DMS79 treated with DMSO at 0.1 percent for 48 hours (cell line): ENCODE results near the gene GNAQ.
"Not testable (repeated sequence)": the region's sequence is repeated elsewhere in the genome, so short reads cannot be mapped to it uniquely, and the experiment has no call there.

ENCODE experiments used
- DNase-seq: peaks from one replicate; lab custom pipeline; 2025; lab: John Stamatoyannopoulos, UW

Gene GNAQ

DNA sequence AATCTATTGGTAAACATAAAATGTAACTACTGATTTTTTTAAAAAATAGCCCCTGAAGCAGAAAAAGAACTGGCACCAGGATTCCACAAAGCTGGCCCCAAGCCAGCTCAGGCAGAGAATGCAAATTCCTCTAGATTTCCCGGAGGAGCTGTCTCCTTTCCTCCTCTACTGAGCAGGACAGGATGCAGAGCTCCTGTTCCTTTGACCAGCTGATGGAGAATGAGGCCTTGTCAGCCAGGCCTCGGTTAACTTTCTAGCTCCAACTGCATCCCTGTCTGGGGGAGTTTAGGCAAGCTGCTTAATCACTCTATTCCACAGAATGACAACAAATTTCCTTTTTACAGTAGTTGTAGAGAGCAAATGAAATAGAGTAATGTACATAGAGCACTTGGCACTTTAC, 155.5 kb downstream of the GNAQ start:
- no peak for DNase-seq

DNA sequence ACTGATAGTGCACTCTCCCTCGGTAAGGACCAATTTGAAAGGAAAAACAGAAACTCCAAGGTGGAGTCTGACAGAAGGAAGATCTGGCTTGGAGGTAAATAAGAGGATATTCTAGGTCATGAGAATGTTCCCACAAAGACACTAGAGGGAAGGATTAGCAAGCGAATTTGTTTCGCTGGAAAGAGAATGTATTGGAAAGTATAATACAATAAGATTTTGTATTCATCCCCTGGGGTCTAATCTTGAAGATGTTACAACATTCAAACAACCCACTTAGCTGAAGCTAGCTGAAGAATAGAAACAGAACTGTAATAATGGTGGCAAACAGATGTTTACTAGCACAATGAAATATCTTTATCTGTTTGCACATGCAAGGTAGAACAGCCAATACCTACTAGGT, 158.7 kb downstream of the GNAQ start:
- no peak for DNase-seq

DNA sequence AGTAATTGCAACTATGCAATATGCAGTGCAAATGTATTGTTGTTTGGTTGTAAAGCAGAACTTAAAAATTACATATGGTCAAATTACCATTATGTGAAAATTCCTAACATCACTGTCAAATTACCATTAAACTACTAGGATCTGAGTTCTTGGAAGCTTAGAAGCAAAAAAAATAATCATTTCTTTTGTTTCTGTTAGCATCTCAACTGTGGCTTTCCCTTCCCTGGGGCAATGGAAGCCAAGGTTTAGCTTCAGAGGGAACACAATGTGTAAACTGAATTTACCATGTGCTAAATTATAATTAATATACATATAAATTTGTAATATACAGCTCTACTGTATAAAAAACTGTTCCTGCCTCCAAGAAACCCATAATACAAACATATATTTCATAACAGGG, 159.4 kb downstream of the GNAQ start:
- no peak for DNase-seq

DNA sequence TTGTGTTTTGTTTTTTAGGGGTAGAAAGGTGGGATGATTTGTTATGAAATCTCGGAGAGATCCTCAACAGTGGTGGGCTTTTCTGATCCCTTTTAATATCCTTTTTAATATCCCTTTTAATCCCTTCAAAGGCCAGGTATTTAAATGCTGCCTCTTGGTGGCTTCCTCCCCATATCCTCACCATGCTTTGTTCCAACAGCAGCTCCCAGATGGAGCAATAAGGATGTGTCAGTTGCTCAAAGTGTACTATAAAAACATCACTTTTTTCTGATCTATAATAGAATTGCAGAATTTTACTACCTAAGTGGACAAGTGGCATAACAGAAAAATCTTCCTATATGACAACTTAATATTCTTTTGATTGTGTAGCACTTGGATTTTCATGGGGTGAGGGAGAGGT, 160.1 kb downstream of the GNAQ start:
- DNase-seq, result no peak

DNA sequence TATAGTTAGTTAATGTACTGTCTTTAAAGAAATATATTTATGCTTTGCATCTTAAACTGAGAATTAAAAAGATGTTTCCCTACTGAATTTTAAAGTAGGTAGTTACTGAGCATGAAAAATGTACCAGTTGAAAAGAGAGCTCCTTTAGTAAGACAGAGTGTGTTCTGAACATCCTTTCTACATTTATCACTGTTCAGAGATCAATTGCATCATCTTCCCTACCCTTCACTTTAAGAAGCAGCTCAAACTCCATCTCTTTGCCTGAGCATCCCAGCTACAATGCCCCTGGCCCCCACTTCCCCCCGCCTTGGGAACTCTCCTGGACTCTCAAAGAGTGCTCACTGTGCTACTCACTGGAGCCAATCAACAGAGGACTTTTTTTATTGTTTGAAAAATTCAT, 164.7 kb downstream of the GNAQ start:
- no peak for DNase-seq

DNA sequence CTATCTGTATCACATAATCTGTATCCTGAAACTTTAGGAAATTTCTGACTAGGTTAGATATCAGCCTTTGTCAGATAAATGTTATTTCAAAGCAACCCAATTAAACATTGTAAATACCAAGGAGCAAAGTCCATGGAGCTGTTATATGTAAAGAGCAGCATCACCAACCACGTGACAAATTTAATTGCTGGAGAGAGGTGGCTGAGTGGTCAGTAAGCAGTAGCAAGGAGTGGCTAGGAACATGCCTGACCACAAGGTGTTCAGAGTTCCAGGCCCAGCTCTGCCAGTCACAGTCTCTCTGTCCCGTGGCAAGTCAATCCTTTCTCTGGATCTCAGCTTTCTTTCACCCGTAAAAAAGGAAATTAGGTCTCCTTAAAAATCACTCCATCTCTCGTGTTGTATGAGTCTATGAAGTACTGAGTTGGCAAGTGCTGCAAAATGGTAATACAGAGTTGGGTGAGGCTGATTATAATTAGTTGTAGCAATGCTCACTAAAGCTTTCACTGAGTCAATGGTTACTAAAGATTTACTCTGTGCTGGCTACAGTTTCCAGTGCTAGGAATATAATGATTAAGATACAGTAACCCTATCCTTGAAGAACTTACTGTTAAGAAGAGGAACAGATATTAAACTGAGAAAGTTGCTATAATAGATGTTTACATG, 166.1 kb downstream of the GNAQ start:
- no peak for DNase-seq

DNA sequence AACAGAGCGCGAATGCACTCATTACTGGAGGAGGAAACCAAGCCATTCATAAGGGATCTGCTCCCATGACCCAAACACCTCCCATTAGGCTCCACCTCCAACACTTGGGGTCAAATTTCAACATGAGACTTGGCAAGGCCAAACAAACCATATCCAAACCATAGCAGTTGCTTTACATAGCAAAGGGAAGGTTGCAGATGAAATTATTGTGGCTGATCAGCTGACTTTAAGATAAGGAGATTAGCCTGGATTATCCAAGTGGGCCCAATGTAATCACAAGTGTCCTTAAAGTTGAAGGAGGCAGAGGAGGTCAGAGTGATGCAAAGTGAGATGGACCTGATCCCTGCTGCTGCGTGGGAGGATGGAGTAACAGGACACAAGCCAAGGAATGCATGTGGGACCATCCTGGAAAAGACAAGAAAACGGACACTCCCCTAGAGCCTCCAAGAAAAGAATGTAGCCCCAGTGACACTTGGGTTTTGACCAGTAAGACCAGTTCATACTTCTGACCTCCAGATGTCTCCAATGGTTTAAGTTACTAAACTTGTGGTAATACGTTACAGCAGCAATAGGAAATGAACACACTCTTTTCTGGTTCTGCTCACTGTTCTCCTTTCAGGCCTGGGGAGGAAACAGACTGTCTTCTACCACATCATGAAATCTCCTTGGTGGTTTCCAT, 167.3 kb downstream of the GNAQ start:
- DNase-seq, result no peak

DNA sequence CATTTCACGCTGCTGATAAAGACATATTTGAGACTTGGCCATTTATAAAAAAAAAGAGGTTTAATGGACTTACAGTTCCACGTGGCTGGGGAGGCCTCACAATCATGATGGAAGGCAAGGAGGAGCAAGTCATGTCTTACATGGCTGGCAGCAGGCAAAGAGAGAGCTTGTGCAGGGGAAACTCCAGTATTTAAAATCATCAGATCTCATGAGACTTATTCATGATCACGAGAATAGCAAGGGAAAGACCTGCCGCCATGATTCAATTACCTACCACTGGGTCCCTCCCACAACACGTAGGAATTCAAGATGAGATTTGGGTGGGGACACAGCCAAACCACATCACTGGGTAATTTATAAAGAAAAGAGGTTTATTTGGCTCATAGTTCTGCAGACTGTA, 168.0 kb downstream of the GNAQ start:
- not testable (repeated sequence) for DNase-seq

DNA sequence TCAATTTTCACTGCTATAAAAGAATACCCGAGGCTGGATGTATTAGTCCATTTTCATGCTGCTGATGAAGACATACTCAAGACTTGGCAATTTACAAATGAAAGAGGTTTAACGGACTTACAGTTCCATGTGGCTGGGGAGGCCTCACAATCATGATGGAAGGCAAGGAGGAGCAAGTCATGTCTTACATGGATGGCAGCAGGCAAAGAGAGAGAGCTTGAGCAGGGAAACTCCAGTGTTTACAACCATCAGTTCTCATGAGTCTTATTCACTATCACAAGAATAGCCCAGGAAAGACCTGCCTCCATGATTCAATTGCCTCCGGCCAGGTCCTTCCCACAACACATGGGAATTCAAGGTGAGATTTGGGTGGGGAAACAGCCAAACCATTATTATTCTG, 170.7 kb downstream of the GNAQ start:
- DNase-seq, result not testable (repeated sequence)

DNA sequence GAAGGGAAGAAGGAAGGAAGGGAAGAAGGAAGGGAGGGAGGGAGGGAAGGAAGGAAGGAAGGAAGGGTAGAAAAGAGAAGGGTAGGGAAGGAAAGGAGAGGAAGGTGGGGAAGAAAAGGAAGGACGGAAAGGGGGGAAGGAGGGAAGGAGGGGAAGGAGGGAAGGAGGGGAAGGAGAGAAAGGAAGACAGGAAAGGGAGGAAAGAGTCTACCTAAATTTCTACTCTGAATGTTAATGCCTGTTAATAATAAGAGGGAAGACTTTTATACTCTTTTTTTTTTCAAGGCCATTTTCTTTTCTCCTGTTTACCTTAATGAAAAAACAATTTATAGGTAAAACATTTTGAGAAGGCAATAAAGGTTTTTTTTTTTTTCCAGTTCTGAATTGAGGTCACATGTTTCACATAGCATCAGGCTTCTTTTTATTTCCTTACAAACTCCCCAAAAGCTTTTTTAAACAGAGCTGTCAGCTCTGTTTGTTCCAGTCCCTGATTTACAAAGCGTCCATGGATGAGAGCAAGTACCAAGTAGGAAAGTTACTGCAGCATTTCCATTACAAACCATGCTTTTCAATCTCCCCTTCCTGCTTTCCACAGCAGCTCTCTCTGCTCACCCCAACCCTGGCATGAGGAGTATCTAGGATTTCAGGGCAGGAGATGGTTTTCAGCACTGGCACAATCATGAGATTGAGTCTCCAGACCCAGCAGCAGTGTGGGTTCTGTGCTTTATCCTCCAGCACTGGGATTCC, 173.9 kb downstream of the GNAQ start:
- no peak for DNase-seq

DNA sequence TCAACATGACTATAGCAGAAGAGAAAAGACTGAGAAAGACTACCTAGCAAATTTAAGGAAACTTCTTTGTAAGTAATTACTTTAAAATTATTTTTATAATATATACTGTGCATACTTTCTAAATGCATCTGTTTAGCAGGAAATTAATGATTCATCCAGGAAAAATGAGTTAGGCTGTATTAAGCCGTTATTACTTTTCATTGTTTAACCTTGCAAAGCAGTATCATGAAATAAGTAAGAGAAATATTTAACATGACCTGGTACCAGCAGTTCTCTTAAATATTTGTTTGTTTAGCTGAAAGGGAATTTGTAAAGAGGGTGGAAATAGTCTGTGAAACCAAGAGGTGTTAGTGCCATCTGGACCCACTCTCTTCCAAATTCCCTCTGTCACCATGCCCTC, 175.0 kb downstream of the GNAQ start:
- DNase-seq, result no peak

DNA sequence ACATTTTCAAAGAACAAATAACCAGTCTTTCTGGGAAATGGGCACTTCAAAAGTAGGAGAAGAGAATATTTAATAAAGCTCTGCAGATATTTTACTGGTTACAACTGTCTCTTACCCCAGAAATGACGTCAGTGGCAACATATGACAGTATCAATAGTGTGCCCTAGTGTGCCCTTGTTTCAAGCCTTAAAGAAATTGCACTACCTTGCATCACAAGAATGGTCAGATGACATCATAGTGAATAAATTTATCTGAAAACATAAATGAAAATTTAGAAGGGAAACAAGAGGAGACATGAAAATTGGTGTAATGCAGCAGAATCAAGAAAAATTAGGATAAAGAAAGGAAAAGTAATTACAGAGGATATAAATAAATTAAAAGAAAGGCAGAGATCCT, 176.7 kb downstream of the GNAQ start:
- DNase-seq, result no peak

DNA sequence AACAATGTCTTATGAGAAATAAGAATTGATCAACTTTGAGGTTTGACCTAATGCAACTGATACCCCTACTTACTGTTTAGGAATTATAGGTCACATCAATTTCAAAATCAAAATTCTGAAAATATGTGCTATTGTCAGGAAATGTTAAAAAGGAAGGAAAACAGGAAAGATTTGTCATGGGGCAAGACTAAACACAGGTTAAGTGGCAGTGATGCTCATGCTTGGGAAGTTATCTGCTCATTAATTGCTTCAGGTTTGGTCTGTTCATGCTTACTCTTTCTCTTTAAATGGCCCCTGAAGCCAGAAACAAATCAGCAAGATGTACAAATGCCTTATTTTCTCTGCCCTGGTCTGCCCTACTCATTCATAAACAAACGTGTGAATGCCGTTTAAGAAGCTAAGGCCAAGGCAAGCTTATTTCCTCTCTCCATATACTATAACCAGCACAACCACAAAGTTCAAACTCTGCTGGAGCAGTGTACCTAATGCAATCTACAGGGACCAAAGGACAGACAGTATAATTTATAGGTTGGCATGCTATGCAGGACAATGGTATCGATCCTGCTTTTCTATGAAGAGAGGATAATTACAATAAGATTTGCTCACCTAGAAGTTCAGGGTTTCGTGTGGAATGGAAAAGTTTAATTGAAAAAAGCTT, 177.2 kb downstream of the GNAQ start:
- no peak for DNase-seq

DNA sequence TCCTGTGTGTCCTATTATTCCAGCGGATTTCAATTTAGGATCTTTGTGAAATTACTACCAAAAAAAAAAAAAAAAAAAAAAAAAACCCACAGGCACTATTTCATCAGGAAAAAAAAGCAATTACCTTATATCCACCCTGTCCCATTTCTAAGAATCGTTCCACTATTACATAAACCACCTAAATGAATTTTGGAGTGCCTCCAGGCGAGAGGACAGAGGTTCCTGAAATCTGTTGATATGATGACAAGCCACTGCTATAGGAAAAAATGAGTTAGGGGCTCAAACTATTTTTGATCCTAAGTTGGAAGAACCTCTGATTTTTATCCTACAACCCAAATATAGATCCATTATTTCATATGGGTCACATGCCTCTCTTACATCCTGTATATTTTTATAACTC, 177.9 kb downstream of the GNAQ start:
- DNase-seq, result no peak

DNA sequence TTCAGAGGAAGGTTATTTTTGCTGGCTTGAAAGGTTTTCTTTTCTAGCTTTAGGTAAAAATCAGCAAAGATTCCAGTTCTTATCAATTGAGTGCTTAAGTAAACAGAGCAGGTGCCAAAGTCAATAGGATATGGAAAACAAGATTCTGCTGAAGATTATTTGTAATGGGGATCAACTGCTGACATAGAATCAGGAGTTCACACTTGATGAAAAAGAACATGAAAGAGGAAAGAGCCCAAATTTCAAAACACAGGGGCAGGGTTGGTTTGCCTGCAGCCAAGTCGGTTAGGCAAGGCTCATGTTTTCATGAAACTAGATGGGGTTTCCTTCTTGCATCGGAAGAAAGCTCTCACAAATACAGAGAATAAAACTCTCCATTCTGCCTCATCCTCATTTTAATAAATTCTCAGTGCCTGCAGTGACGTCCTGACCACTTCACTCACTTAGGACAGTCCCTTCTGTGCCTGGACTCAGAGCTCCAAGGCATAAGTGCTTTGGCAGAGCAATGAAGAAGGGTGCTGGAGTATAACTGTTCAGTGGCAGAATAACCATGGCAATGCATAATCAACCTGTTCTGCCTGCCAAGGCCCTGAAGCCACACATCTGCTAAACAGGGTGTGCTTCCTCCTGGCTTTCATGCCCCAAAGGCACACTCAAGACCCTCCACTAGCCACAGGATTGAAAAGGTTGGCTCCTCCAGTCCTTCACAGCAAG, 179.6 kb downstream of the GNAQ start:
- DNase-seq, result peak; percentile 70

DNA sequence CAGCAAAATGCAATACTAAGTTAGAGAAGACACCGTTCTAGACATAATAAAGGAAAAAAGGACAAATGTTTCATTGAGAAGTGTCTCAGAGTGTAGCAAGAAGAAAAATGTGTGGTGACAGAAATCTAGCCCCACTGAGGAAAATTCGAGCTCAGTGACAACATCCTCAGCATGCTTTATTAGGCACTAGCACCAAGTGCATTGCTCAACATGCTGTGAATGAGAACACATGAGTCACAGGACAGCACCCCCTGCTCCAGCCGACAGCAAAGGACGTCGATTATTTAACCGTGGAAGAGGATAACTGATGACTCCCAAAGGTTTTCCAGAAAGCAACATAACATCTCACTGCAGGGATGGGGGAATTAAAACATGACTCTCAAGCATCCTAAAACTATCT, 182.7 kb downstream of the GNAQ start:
- no peak for DNase-seq

DNA sequence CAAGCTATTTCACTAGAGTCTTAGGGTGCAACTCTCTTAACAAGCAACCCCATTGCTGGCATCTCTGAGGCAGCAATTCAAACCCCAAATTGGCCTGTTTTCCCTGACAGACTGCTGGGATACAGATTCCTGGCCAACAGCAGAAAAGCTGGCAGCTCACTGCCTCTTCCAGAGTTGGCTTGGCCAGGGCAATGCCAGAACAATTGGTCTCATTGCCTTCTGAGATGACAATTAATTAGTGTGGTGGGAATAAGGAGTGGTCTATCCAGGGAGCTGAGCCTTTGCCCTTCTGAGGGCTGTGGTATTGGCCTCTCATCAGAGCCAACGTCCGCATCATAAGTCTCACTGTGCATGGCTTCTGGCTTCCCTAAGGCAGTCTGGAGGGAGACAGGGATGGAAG, 183.2 kb downstream of the GNAQ start:
- no peak for DNase-seq

DNA sequence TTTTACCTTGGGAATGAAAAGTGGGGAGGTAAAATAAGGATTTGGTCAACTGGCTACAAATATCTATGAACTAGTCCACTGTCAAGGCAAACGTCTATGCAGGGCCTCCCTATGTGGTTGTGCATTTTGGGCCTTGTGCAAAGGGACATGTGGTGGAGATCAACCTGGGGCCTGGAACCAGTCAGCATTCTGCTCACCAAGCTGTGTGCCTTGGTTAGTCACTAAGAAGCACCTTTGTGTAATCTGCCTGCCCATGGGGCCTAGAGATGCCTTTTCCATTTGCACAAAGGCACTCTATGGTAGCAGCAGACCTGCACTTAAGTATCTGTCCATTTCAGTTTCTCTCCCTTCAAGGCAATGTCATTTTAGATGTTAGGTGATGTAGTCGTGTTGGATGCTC, 184.0 kb downstream of the GNAQ start:
- no peak for DNase-seq

DNA sequence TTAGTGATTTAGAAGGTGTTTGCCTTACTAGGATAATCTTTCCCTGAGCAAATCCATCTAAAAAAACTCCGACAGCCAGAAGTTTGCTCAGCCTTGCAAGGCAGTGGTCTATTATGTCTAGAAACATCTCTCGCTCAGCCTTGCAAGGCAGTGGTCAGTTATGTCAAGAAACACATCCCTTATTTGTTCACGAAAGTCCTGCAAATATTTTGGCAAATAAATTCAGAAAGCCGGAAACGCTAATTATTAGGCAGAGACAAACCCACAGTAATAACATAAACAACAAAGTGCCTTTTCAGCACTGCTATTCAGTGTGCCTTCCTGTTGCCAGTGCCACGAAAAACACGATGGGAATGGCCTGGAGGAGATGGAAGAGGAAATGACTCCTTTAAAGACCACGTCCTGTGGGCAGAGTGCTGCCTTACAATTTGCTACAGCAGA, 184.5 kb downstream of the GNAQ start:
- DNase-seq, result no peak

DNA sequence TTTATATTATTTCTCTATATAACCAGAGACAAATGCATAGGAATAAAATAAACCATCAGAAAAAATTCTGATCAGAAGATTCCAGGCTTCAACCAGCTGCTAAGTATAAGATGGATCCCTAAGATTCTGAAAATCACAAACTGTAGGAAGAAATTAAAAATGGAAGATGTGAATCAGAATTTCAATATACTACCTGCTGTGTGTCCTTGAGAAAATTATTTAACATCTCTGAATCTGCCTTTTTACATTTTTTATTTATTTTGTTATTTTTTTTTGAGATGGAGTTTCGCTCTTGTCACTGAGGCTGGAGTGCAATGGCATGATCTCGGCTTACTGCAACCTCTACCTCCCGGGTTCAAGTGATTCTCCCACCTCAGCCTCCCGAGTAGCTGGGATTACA, 187.2 kb downstream of the GNAQ start:
- no peak for DNase-seq

DNA sequence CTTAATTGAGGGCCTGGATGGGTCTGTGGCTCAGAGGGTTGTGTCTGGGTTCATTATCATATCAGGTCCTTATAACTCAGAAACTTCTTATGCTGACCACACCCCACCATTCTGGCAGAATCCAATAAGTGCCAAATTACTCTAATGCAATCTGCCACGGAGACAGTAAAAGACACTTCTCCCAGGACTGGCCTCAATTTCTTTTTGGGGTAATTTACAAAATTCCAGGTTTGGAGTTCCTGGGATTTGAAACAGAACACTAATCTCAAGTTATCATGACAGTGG, 187.8 kb downstream of the GNAQ start:
- no peak for DNase-seq

DNA sequence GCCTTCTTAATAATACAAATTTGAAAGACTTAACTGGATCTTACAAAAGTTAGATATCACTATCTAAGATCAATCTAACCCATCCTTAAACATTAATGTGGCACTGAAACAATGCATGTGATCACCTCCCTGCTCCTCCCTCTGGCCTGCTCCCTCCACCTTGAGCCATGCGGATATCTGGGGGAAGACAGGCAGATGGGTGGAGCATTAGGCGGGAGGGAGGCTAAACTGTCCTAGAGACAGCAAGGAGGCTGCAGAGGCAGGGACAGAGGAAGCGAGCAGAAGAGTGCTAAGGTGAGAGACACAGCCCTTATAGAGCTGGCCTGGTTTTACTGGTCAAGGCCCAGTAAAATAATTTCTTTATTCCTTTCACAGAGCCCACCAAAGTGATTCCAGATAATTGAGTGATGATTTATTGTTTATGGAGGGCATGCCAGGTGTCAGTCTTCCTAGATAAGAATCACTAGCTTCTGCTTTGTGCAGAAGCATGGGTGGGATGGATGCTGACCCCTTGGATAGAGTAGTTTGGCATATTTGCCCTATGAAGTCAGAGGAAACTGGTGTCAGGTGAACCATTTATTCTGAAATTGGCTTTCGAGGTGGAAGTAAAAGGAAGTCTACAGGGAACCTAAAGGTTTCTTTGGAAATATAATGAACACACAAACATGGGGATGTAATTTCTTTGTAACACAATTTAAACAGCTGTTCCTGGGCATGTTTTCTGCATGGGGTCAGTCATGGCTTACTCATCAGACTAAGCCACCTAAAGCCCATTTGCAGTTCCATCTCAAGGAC, 188.3 kb downstream of the GNAQ start:
- no peak for DNase-seq
